Stimulated activated naive CD8-positive, alpha-beta T cell treated with anti-CD3 and anti-CD28 coated beads, Interleukin-15, Interleukin-2, amounts not matched to agents 100 ng/mL and 50 ng/mL, for 24 hours (primary cell): ENCODE data around the gene PLXNC1.

Source experiments
- H3K27ac Mint-ChIP-seq: one replicate; pipeline ENCODE4 v1.8.0; 2021; ENCODE audit warnings: mild to moderate bottlenecking, mixed read lengths
- H3K27me3 Mint-ChIP-seq: one replicate; pipeline ENCODE4 v1.8.0; 2021; ENCODE audit warnings: mixed read lengths
- H3K36me3 Mint-ChIP-seq: one replicate; pipeline ENCODE4 v1.8.0; 2021; ENCODE audit warnings: low read depth, mixed read lengths
- H3K4me1 Mint-ChIP-seq: one replicate; pipeline ENCODE4 v1.8.0; 2021; ENCODE audit warnings: low read depth, mixed read lengths
- H3K4me3 Mint-ChIP-seq: one replicate; pipeline ENCODE4 v1.8.0; 2021; ENCODE audit warnings: mild to moderate bottlenecking, mixed read lengths
- H3K9me3 Mint-ChIP-seq: one replicate; pipeline ENCODE4 v1.8.0; 2021; ENCODE audit warnings: mixed read lengths

PLXNC1 gene

DNA sequence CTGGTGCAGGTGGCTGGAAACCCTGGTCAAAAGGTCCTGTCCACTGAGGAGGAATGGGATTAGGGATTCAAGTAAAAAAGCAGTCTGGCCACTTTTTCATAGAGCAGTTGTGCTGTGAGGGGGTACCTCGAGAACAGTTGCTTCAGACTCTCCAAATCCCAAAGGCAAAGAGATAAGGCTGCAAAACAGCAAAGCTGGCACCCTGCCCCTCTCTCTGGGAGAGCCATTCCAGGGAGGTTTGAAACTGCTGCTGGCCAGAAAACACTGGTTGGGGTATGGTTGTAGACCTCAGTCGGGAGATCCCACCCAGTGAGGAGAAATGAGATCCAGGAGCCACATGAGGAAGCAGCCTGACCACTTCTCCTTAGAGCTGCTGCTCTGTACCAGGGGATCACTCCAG lies 174.0 kb downstream of the PLXNC1 start:
- H3K27me3 Mint-ChIP-seq: no peaks in the 10 kb centered on the region
- H3K36me3 Mint-ChIP-seq: peaks cover 85% of the 10 kb centered on the region
- no peak overlapping the region for H3K27ac Mint-ChIP-seq
- H3K4me3 Mint-ChIP-seq: no peak overlapping the region
- H3K9me3 Mint-ChIP-seq: peaks cover 38% of the 10 kb centered on the region
- H3K4me1 Mint-ChIP-seq: peaks cover 24% of the 10 kb centered on the region

DNA sequence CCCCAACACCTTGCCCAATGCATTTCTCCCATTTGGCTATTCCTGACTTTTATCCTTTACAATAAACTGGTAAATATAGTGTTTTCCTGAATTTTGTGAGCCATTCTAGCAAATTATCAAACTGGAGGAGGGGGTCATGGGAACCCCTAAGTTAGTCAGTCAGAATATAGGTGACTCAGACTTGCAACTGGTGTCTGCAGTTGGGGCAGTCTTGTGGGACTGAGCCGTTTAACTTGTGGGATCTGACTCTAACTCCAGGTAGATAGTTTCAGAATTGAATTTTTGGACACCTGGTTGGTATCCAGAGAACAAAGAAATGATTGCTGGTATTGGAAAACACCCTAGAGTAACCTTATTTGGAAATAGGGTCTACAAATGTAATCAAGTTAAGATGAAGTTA lies 177.9 kb downstream of the PLXNC1 start:
- H3K36me3 Mint-ChIP-seq: peaks cover 89% of the 10 kb centered on the region
- H3K27ac Mint-ChIP-seq: no peak overlapping the region
- H3K27me3 Mint-ChIP-seq: no peaks in the 10 kb centered on the region
- peaks cover 5% of the 10 kb centered on the region for H3K9me3 Mint-ChIP-seq
- peaks cover 29% of the 10 kb centered on the region for H3K4me1 Mint-ChIP-seq
- H3K4me3 Mint-ChIP-seq: no peak overlapping the region

DNA sequence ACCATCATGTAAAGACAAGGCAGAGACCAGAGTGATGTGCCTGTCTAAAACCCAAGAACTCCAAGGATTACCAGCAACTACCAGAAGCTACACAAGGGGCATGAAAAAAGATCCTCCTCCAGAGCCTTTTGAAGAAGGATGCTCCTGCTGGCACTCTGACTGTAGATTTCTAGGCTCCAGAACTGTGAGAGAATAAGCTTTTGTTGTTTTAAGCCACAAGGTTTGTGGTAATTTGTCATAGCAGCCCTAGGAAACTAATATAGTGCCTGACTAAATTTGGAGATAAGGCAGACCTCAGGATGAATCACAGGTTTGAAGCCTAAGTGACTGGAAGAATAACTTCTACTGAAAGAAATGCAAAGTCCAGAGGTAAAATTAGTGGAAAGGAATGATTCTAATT lies 178.3 kb downstream of the PLXNC1 start:
- Mint-ChIP-seq H3K4me3 (no peak overlapping the region), H3K27me3 (no peaks in the 10 kb centered on the region), H3K9me3 (peaks cover under 1% of the 10 kb centered on the region), H3K27ac (peak overlapping the region; percentile 36), H3K36me3 (peaks cover 88% of the 10 kb centered on the region), H3K4me1 (peaks cover 29% of the 10 kb centered on the region)

DNA sequence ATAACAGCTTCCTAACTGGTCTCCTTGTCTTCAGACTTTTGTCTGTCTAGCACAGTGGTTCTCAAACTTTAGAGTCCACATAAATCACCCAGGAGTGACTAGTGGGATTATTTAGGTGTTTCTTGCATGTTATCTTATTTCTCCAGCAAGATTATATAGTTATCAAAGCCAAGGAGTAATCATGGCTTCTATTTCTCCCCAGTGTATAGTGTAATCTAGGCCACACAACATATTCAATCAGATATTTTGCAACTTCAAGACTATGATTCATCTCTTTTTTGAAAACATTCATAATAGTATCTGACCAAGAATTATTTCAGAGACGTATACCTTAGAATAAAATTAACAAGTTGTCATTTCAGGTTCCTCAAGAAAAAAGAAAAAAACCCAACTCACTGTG lies 179.4 kb downstream of the PLXNC1 start:
- peaks cover 29% of the 10 kb centered on the region for H3K4me1 Mint-ChIP-seq
- no peaks in the 10 kb centered on the region for H3K9me3 Mint-ChIP-seq
- H3K27ac Mint-ChIP-seq: no peak overlapping the region
- no peaks in the 10 kb centered on the region for H3K27me3 Mint-ChIP-seq
- H3K36me3 Mint-ChIP-seq: peaks cover 81% of the 10 kb centered on the region
- no peak overlapping the region for H3K4me3 Mint-ChIP-seq

DNA sequence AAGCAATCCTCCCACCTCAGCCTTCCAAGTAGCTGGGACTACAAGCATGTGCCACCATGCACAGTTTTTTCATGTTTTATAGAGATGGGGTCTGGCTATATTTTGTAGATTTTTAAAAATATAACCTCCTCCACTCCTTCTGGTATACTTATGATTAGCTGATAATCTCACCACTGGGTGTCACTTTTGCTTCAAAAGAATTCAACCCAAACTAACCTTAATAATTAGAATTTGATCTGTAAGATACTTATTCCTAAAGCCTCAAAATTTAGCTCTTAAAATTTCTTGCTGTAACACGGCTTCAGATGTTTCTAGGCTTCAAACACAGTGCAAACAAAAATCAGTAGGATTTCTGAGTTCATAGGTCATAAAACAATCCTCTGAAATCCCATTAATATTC lies 181.0 kb downstream of the PLXNC1 start:
- no peak overlapping the region for H3K27ac Mint-ChIP-seq
- H3K27me3 Mint-ChIP-seq: no peaks in the 10 kb centered on the region
- no peaks in the 10 kb centered on the region for H3K9me3 Mint-ChIP-seq

DNA sequence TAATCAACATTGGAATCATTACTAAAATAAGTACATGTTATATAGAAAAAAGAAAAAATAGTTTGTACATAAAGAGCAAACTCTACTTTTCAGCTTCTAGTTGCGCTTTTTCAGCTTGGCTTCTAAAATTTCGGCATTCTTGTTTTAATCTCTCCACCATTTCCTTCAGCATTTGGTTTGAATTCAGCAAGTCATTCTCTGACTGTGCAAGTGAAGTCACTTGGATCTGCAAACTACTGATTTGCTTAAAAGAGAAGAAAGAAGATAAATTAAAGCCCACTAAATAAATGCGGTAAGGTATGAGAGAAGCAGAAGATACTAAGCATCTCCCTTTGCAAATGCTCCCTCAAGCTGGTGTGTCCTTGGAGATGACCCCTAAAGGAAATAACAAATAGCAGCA lies 185.0 kb downstream of the PLXNC1 start:
- H3K36me3 Mint-ChIP-seq: peaks cover 69% of the 10 kb centered on the region
- peaks cover 9% of the 10 kb centered on the region for H3K4me1 Mint-ChIP-seq
- no peaks in the 10 kb centered on the region for H3K9me3 Mint-ChIP-seq
- H3K27ac Mint-ChIP-seq: no peak overlapping the region
- H3K27me3 Mint-ChIP-seq: no peaks in the 10 kb centered on the region
- H3K4me3 Mint-ChIP-seq: no peak overlapping the region

More for the DNA sequence above, 181.0 kb downstream of the PLXNC1 start:
- H3K4me3 Mint-ChIP-seq: no peak overlapping the region
- H3K36me3 Mint-ChIP-seq: peaks cover 81% of the 10 kb centered on the region
- peaks cover 29% of the 10 kb centered on the region for H3K4me1 Mint-ChIP-seq

DNA sequence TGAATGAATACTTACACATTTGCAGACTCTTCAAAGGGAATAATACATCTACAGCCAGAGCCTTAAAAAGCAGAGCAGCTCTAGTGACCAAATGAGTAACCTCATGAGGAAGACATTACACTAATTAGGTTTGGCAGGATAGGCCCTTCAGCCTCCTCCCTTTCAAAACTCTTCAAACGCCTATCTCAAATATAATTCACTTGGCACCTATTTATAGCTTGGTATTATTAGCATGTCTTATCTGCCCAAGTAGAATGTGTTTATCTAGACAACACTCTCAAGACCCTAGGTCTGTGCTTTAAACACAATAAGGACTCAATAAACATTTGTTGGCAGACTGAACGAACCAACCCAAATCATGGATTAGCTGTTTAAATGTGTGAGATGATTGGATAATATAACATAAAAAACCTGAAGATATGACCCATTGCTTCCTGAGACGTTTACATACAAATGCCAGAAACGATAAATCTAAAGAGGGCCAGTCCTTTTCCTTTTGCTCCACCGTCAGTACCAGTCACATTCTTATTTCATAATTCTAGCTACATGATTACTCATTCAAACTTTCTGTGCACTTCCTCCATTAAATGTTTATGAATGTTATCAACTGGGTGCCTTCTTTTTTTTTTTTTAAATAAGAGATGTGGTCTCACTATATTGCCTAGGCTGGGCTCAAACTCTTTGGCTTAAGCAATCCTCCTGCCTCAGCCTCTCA lies 188.0 kb downstream of the PLXNC1 start:
- Mint-ChIP-seq H3K36me3 (peaks cover 52% of the 10 kb centered on the region), H3K27ac (no peak overlapping the region), H3K9me3 (no peaks in the 10 kb centered on the region), H3K4me1 (no peaks in the 10 kb centered on the region), H3K4me3 (no peak overlapping the region), H3K27me3 (no peaks in the 10 kb centered on the region)

DNA sequence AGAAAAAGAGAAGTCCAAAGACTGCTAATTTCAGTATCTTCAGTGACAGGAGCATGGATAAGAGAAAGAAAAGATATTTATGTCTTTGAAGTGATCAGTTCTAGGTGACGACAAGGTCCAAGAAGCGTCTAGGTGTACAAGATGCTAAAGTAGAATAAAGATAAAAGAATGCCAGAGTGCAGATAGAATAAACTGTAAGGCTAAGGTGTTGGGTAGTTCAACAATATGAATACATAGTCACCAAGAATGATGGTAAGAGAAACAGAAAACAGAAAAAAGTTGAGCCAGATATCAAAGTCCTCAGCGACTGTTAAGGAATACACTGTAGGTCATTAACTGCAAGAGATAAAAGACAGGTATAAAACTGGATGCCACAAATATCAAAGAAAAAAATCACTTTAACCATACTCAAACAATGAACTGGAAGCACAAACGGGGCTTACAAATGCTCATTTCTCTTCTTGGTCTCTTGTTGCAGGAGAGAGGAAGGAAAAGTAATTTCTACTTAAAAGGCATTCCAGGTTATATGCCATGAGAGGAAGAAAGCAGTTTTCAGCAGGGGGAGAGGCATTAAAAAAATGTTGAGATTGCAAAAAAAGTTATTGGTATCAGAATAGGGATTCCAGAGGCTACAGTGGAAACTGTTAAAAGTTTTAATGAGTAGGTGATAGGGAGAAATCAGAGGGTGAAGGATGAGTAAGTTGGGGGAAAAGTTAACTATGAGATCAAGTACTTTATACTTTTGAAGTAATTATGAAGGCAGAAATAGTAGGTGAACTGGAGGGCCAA lies 189.8 kb downstream of the PLXNC1 start:
- Mint-ChIP-seq H3K27ac (no peak overlapping the region), H3K4me1 (no peaks in the 10 kb centered on the region), H3K36me3 (peaks cover 52% of the 10 kb centered on the region), H3K9me3 (no peaks in the 10 kb centered on the region), H3K4me3 (no peak overlapping the region), H3K27me3 (no peaks in the 10 kb centered on the region)

DNA sequence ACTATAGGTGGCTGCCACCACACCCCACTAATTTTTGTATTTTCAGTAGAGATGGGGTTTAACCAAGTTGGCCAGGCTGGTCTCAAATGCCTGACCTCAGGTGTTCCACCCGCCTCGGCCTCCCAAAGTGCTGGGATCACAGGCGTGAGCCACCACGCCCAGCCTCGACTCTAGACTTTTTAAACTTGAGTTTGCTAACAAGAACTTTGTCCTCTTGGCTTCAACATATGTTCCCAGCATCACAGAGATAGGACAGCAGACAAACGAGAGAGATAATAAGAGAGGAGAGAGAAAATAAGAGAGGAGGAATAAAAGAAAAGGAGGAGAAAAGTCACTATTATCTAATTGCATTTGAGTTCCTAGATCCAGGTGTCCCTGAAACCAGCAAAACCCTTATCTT lies 192.2 kb downstream of the PLXNC1 start:
- Mint-ChIP-seq H3K27me3 (no peaks in the 10 kb centered on the region), H3K4me1 (no peaks in the 10 kb centered on the region), H3K27ac (no peak overlapping the region), H3K9me3 (no peaks in the 10 kb centered on the region), H3K36me3 (peaks cover 52% of the 10 kb centered on the region), H3K4me3 (no peak overlapping the region)

DNA sequence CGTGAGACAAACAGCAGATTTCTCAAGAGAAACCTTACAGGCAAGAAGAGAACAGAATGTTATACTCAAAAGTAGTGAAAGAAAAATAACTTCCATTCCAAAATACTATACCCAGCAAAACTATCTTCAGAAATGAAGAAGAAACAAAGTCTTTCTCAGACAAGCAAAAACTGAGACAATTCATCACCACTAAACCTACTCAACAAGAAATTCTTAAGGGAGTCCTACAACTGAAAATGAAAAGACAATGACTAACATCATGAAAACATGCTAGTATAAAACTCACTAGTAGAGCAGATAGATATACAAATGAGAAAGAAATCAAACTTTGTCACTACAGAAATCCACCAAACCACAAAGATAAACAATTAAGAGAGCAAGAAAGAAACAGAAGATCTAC lies 204.8 kb downstream of the PLXNC1 start:
- H3K4me1 Mint-ChIP-seq: peaks cover 3% of the 10 kb centered on the region
- H3K27me3 Mint-ChIP-seq: no peaks in the 10 kb centered on the region
- peaks cover 96% of the 10 kb centered on the region for H3K36me3 Mint-ChIP-seq
- no peak overlapping the region for H3K4me3 Mint-ChIP-seq
- H3K27ac Mint-ChIP-seq: no peak overlapping the region
- peaks cover 41% of the 10 kb centered on the region for H3K9me3 Mint-ChIP-seq
